IMR-90 (cell line): Measurements from ENCODE around the gene PREP. TPM values are rescaled to one million over a fixed set of nuclear protein-coding genes. Genes with fewer than 3 reads are reported as not detected.

Source experiments
- ATAC-seq: fragments of 200-7000 bp; cut with Tn5 transposase; 2 replicates; pipeline ENCODE4 v1.9.1; 2020; ENCODE audit warnings: low read depth, mild to moderate bottlenecking, moderate library complexity
- BruUV-seq: library from RNA; stranded (reverse); fragments of 400-500 nt; replicated peaks from 2 replicates; lab custom pipeline; 2021; lab: Mats Ljungman, UMichigan
- CTCF ChIA-PET: fragments of 300-600 bp; formaldehyde crosslinking; extraction: SDS; loops from one replicate; lab custom pipeline; 2021; ENCODE audit warnings: antibody characterized with exemption; lab: Yijun Ruan, JAX
- POLR2A ChIA-PET: fragments of 300-600 bp; sonication (Branson Sonifier 250); formaldehyde crosslinking; loops from one replicate; lab custom pipeline; 2022; ENCODE audit warnings: antibody characterized with exemption; ENCODE audit not compliant: unreplicated experiment; lab: Charles Lee
- DNase-seq: peaks from one replicate; pipeline ENCODE4 v3.0.0; 2013
- H2AFZ ChIP-seq: replicated peaks from 2 replicates; pipeline ENCODE3; 2013; ENCODE audit warnings: low read length, mild to moderate bottlenecking; ENCODE audit not compliant: poor library complexity
- H2AK5ac ChIP-seq: 2 replicates; pipeline ENCODE4 v1.6.1; 2013; ENCODE audit warnings: low read depth, low read length, inconsistent platforms
- H2AK9ac ChIP-seq: replicated peaks from 2 replicates; pipeline ENCODE3; 2013; ENCODE audit warnings: mild to moderate bottlenecking, low read depth, low read length, moderate library complexity; ENCODE audit not compliant: poor library complexity
- H2BK120ac ChIP-seq: 2 replicates; pipeline ENCODE4 v1.6.1; 2013; ENCODE audit warnings: low read depth, low read length, inconsistent platforms
- H2BK15ac ChIP-seq: 3 replicates; pipeline ENCODE4 v1.6.1; 2013; ENCODE audit warnings: low read depth, low read length, inconsistent platforms
- H2BK20ac ChIP-seq: 2 replicates; pipeline ENCODE4 v1.6.1; 2013; ENCODE audit warnings: low read depth, mild to moderate bottlenecking, inconsistent platforms, low read length, moderate library complexity
- H2BK5ac ChIP-seq: 2 replicates; pipeline ENCODE4 v1.6.1; 2013; ENCODE audit warnings: mild to moderate bottlenecking, low read depth, low read length, inconsistent platforms; ENCODE audit not compliant: poor library complexity, severe bottlenecking
- H3K14ac ChIP-seq: replicated peaks from 2 replicates; pipeline ENCODE4 v1.6.1; 2013; ENCODE audit warnings: low read depth, low read length, inconsistent platforms
- H3K18ac ChIP-seq: 2 replicates; pipeline ENCODE4 v1.6.1; 2013; ENCODE audit warnings: low read depth, low read length, control low read depth
- H3K23ac ChIP-seq: 2 replicates; pipeline ENCODE4 v1.6.1; 2013; ENCODE audit warnings: low read depth, low read length, inconsistent platforms
- H3K27ac ChIP-seq: 2 replicates; pipeline ENCODE4 v1.5.1; 2013; ENCODE audit warnings: mild to moderate bottlenecking, control low read depth, low read length; ENCODE audit not compliant: insufficient read depth
- H3K27me3 ChIP-seq: 2 replicates; pipeline ENCODE4 v1.6.1; 2013; ENCODE audit warnings: low read length; ENCODE audit not compliant: control insufficient read depth, insufficient read depth
- H3K36me3 ChIP-seq: 2 replicates; pipeline ENCODE4 v1.6.1; 2013; ENCODE audit warnings: low read length, mixed read lengths; ENCODE audit not compliant: control insufficient read depth, insufficient read depth
- H3K4ac ChIP-seq: 2 replicates; pipeline ENCODE4 v1.6.1; 2013; ENCODE audit warnings: low read depth, low read length, inconsistent platforms
- H3K4me1 ChIP-seq: 2 replicates; pipeline ENCODE4 v1.6.1; 2013; ENCODE audit warnings: low read length, mixed read lengths; ENCODE audit not compliant: control insufficient read depth, insufficient read depth
- H3K4me2 ChIP-seq: 2 replicates; pipeline ENCODE4 v1.6.1; 2013; ENCODE audit warnings: low read depth, mild to moderate bottlenecking, control low read depth, low read length, moderate library complexity
- H3K4me3 ChIP-seq: 2 replicates; pipeline ENCODE4 v1.5.1; 2013; ENCODE audit warnings: low read depth, mild to moderate bottlenecking, control low read depth, low read length, moderate library complexity; ENCODE audit not compliant: insufficient read depth
- H3K56ac ChIP-seq: 2 replicates; pipeline ENCODE4 v1.6.1; 2013; ENCODE audit warnings: low read length, inconsistent platforms; ENCODE audit not compliant: insufficient read depth; ENCODE audit errors: extremely low read depth
- H3K79me1 ChIP-seq, 2 experiments: 2 replicates each; pipeline ENCODE4 v1.6.1; 2013; ENCODE audit warnings: low read length in 2 of 2, inconsistent platforms in 1 of 2, low read depth in 1 of 2
- H3K9ac ChIP-seq: 2 replicates; pipeline ENCODE4 v1.6.1; 2013; ENCODE audit warnings: low read depth, low read length, control low read depth
- H3K9me1 ChIP-seq: 2 replicates; pipeline ENCODE4 v1.6.1; 2013; ENCODE audit warnings: low read length, inconsistent platforms; ENCODE audit not compliant: insufficient read depth
- H3K9me3 ChIP-seq: 2 replicates; pipeline ENCODE4 v1.6.1; 2013; ENCODE audit warnings: low read length; ENCODE audit not compliant: control insufficient read depth, insufficient read depth
- H4K20me1 ChIP-seq: 2 replicates; pipeline ENCODE4 v1.6.1; 2013; ENCODE audit warnings: low read length, inconsistent platforms; ENCODE audit not compliant: insufficient read depth
- H4K5ac ChIP-seq: 2 replicates; pipeline ENCODE4 v1.6.1; 2013; ENCODE audit warnings: mild to moderate bottlenecking, low read depth, low read length, control low read depth
- H4K8ac ChIP-seq, 2 experiments: 2 replicates each; pipeline ENCODE4 v1.6.1; 2013; ENCODE audit warnings: low read depth in 2 of 2, low read length in 2 of 2, control low read depth in 1 of 2, inconsistent platforms in 1 of 2
- H4K91ac ChIP-seq: 2 replicates; pipeline ENCODE4 v1.6.1; 2013; ENCODE audit warnings: low read depth, low read length, inconsistent platforms; ENCODE audit not compliant: insufficient read depth
- ELK1 ChIP-seq: fragments of 150-350 bp; IDR thresholded peaks from 2 replicates; pipeline ENCODE4 v1.6.1; 2016; ENCODE audit warnings: low read depth, mild to moderate bottlenecking, low read length, moderate library complexity, borderline replicate concordance
- USF2 ChIP-seq: fragments of 150-350 bp; IDR thresholded peaks from 2 replicates; pipeline ENCODE4 v1.6.1; 2017; ENCODE audit warnings: mild to moderate bottlenecking, antibody characterized with exemption, low read length, low read depth
- WGBS, 2 experiments: methylation state at CpG; one replicate each; pipeline versions ENCODE4 v1.1.5 to v1.1.7; 2013; ENCODE audit warnings: missing lambda C conversion rate in 2 of 2; ENCODE audit not compliant: insufficient read length in 1 of 2; ENCODE audit errors: extremely low coverage in 2 of 2; 5-methylcytosine and 5-hydroxymethylcytosine counted together
- dilution Hi-C: fragments of 300-500 bp; cut with HindIII; formaldehyde crosslinking; loops from one replicate; pipeline ENCODE4 v1.14.3; 2018; ENCODE audit warnings: low sequenced_read_pairs; ENCODE audit not compliant: unreplicated experiment
- in situ Hi-C: fragments of 300-500 bp; cut with MboI; formaldehyde crosslinking; loops from 3 replicates; pipeline ENCODE4 v1.14.3; 2019; ENCODE audit warnings: low sequenced_read_pairs, inconsistent platforms, mixed read lengths
- intact Hi-C: fragments of 100-400 bp; cut with micrococcal nuclease; formaldehyde crosslinking; loops from 2 replicates; pipeline ENCODE4 v1.10.0; 2022
- polyA plus RNA-seq, 3 experiments: library from polyadenylated mRNA; depleted of rRNA; stranded (reverse); fragments of >200 nt; gene quantifications; 2 replicates each; pipeline ENCODE4 v1.2.3, GENCODE V29; 2012; ENCODE audit warnings: low replicate concordance in 1 of 3
- total RNA-seq: library from RNA; depleted of rRNA; stranded (reverse); fragments of >200 nt; gene quantifications from 2 replicates; pipeline ENCODE4 v1.2.3, GENCODE V29; 2012

The PREP gene
- total and polyA plus RNA-seq, 2 of the 4 experiments (the other 2 are of a cell fraction), result 21.0 to 25.7 TPM

GRCh38 chr6:105272786-105273185 lies 130.1 kb downstream of the PREP start:
- intact Hi-C loops (no loop called here), dilution Hi-C loops (no loop called here), in situ Hi-C loops (no loop called here)
- 0% methylated on average over 1 of the region's 6 CpGs; no CpG with 5 or more reads in 1 of the 2 experiments for WGBS, 2 experiments
- DNase-seq (peak; percentile 44), ATAC-seq (peak; percentile 61)
- Histone ChIP-seq H3K23ac (no peak overlapping the region), H2AK5ac (no peak overlapping the region), H3K9me3 (no peaks in the 10 kb centered on the region), H3K4me1 (peaks cover 4% of the 10 kb centered on the region; the same call in 1 of the 2 replicates), H3K4me3 (no peak overlapping the region), H4K8ac (no peak overlapping the region), H3K79me1 (no peaks in the 10 kb centered on the region), H3K27ac (no peak overlapping the region), H4K20me1 (no peaks in the 10 kb centered on the region), H3K56ac (no peak overlapping the region), H4K5ac (no peak overlapping the region), H3K9ac (no peak overlapping the region), H3K36me3 (peaks cover 2% of the 10 kb centered on the region), H2BK120ac (no peak overlapping the region), H3K18ac (no peak overlapping the region), H3K4me2 (no peak overlapping the region), H2BK20ac (no peak overlapping the region), H3K27me3 (no peaks in the 10 kb centered on the region), H2AK9ac (no peak overlapping the region), H4K91ac (no peak overlapping the region), H3K14ac (no peak overlapping the region), H3K4ac (no peak overlapping the region), H2BK15ac (no peak overlapping the region), H2AFZ (peak overlapping the region; percentile 60), H3K9me1 (no peaks in the 10 kb centered on the region), H2BK5ac (no peak overlapping the region)
- POLR2A ChIA-PET, result no interaction called here
- peak; percentile 82 for TF ChIP-seq USF2
- no peak for TF ChIP-seq ELK1
- CTCF ChIA-PET, result interaction anchor here (0.7 kb wide), 1 partner anchor 30 kb away, joined by 3 read pairs; no protein-coding TSS in a partner anchor
- no TSS peak for BruUV-seq
